Neural crest cell (in vitro differentiated cells): ENCODE results near the gene KRTAP22-2. TPM values are rescaled to one million over a fixed set of nuclear protein-coding genes. Genes with fewer than 3 reads are reported as not detected.

Source experiments
- DNase-seq: peaks from one replicate; pipeline ENCODE4 v3.0.0; 2021; ENCODE audit warnings: low read depth, mixed read lengths, low spot score
- H3K27ac Mint-ChIP-seq: one replicate; pipeline ENCODE4 v1.8.0; 2021; ENCODE audit warnings: mild to moderate bottlenecking, mixed read lengths; ENCODE audit not compliant: unreplicated experiment
- H3K27me3 Mint-ChIP-seq: 2 replicates; pipeline ENCODE4 v1.8.0; 2021; ENCODE audit warnings: low read depth, mild to moderate bottlenecking, mixed read lengths
- H3K36me3 Mint-ChIP-seq: 2 replicates; pipeline ENCODE4 v1.8.0; 2021; ENCODE audit warnings: low read depth, mild to moderate bottlenecking, mixed read lengths
- H3K4me1 Mint-ChIP-seq: 2 replicates; pipeline ENCODE4 v1.8.0; 2021; ENCODE audit warnings: mixed read lengths
- H3K4me3 Mint-ChIP-seq: one replicate; pipeline ENCODE4 v1.8.0; 2021; ENCODE audit warnings: mild to moderate bottlenecking, mixed read lengths
- H3K9me3 Mint-ChIP-seq: 2 replicates; pipeline ENCODE4 v1.8.0; 2021; ENCODE audit warnings: mixed read lengths
- CTCF ChIP-seq: fragments of 200-600 bp; sonication (generic); conservative IDR thresholded peaks from 2 replicates; pipeline ENCODE4 v1.5.0; 2021; ENCODE audit warnings: antibody characterized with exemption, mild to moderate bottlenecking
- total RNA-seq: library from RNA; stranded (reverse); gene quantifications from 2 replicates; pipeline ENCODE4 v1.2.1, GENCODE V29; 2021

Gene KRTAP22-2
- total RNA-seq, 1 donor from 2014 or later: not detected

GRCh38 chr21:30615199-30615598 is 25.0 kb upstream of the KRTAP22-2 start:
- no peaks in the 10 kb centered on the region for H3K4me1 Mint-ChIP-seq
- no peaks in the 10 kb centered on the region for H3K27me3 Mint-ChIP-seq
- H3K9me3 Mint-ChIP-seq: peaks cover 15% of the 10 kb centered on the region
- no peak for TF ChIP-seq CTCF
- H3K27ac Mint-ChIP-seq: no peak overlapping the region
- H3K36me3 Mint-ChIP-seq: peaks cover 2% of the 10 kb centered on the region
- DNase-seq: no peak
- no peak overlapping the region for H3K4me3 Mint-ChIP-seq

DNA sequence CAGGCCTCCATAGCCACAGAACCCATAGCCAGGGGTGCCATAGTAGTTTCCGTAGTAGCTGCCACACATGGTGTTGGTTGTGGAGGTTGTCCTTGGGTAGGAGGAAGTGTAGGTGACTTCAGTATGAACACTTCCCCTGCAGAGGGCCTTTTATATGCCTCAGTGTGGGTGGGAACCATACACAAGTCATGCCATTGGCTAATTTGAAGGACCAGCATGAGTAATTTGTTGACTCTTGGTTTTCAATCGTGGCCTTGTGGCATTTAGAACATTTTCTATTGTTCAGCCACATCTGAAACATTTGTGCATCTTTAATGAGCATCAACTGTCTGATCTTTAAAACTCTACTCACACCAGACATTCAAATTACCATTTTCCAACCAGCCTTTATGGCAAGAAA is 23.6 kb upstream of the KRTAP22-2 start, which contains the start of gene KRTAP6-1:
Gene KRTAP6-1 (minus strand): TSS at position 95 of the 400 bp plus-strand sequence. CDS start 26 bp downstream, at position 69.
- H3K36me3 Mint-ChIP-seq: peaks cover 2% of the 10 kb centered on the region
- H3K9me3 Mint-ChIP-seq: peaks cover 16% of the 10 kb centered on the region
- H3K4me3 Mint-ChIP-seq: no peak within 1 kb of the TSS
- no peaks in the 10 kb centered on the region for H3K4me1 Mint-ChIP-seq
- no peak within 1 kb of the TSS for H3K27ac Mint-ChIP-seq
- H3K27me3 Mint-ChIP-seq: no peaks in the 10 kb centered on the region
- TF ChIP-seq CTCF: no peak
- DNase-seq: no peak

DNA sequence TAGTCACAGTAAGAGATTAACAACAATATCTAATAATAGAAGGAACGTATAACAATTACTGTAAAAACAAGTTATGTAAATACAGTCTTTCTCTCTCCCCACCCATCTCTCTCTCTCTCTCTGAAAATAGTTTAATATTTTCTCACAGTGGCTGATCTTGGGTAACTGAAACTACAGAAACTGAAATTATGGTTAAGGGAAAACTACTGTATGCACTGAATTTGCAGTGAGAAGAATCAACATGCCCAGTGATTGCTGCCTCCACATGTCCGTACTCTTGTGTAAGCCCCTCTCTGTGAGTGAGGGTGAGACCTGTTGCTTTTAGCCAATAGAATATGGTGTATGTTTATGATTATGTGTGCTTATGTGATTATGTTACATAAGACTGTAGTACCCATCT is 21.9 kb upstream of the KRTAP22-2 start:
- Mint-ChIP-seq H3K4me3 (no peak overlapping the region), H3K27me3 (no peaks in the 10 kb centered on the region), H3K4me1 (no peaks in the 10 kb centered on the region), H3K27ac (no peak overlapping the region), H3K36me3 (peaks cover 2% of the 10 kb centered on the region), H3K9me3 (peaks cover 16% of the 10 kb centered on the region)
- TF ChIP-seq CTCF: no peak
- DNase-seq: no peak

DNA sequence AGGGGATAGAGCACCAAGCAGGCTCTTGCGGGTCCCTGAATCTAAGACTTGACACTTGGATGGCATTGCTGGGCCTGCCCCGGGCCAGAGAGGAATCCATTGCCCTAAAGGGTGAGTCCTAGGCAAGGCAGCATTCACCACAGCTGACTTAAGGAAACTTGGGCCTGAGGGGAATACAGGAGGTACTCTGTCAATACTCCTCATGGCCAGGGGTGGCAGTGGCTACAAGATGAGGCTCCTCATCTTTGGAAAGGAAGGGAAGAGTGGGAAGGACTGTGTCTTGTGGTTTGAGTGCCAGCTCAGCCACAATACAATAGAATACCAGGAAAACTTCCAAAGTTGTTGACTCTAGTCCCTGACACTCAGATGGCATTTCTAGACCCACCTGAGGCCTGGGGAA is 15.8 kb upstream of the KRTAP22-2 start:
- H3K4me3 Mint-ChIP-seq: no peak overlapping the region
- no peak for TF ChIP-seq CTCF
- no peaks in the 10 kb centered on the region for H3K36me3 Mint-ChIP-seq
- H3K27me3 Mint-ChIP-seq: no peaks in the 10 kb centered on the region
- DNase-seq: no peak
- H3K4me1 Mint-ChIP-seq: no peaks in the 10 kb centered on the region
- peaks cover 21% of the 10 kb centered on the region for H3K9me3 Mint-ChIP-seq
- H3K27ac Mint-ChIP-seq: no peak overlapping the region

GRCh38 chr21:30600787-30601186 is 10.6 kb upstream of the KRTAP22-2 start, which contains the start of gene KRTAP22-1:
TSS of gene KRTAP22-1 (plus strand) at chr21:30601087.
- no peak within 1 kb of the TSS for H3K4me3 Mint-ChIP-seq
- peaks cover 3% of the 10 kb centered on the region for H3K36me3 Mint-ChIP-seq
- H3K27me3 Mint-ChIP-seq: no peaks in the 10 kb centered on the region
- H3K9me3 Mint-ChIP-seq: peaks cover 17% of the 10 kb centered on the region
- DNase-seq: no peak
- H3K27ac Mint-ChIP-seq: no peak within 1 kb of the TSS
- no peak for TF ChIP-seq CTCF
- H3K4me1 Mint-ChIP-seq: no peaks in the 10 kb centered on the region
